Stimulated activated CD8-positive, alpha-beta memory T cell treated with anti-CD3 and anti-CD28 coated beads, Interleukin-2, amount 100 ng/mL, for 48 hours (primary cell): ENCODE results near the gene TREML1.
"Not testable (repeated sequence)": the region's sequence is repeated elsewhere in the genome, so short reads cannot be mapped to it uniquely, and the experiment has no call there.

Source experiments
- DNase-seq, 2 donors: peaks; one replicate each; pipeline ENCODE4 v3.0.0-alpha.2; 2020; ENCODE audit warnings: low read depth in 2 of 2

TREML1 gene, protein sequence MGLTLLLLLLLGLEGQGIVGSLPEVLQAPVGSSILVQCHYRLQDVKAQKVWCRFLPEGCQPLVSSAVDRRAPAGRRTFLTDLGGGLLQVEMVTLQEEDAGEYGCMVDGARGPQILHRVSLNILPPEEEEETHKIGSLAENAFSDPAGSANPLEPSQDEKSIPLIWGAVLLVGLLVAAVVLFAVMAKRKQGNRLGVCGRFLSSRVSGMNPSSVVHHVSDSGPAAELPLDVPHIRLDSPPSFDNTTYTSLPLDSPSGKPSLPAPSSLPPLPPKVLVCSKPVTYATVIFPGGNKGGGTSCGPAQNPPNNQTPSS

DNA sequence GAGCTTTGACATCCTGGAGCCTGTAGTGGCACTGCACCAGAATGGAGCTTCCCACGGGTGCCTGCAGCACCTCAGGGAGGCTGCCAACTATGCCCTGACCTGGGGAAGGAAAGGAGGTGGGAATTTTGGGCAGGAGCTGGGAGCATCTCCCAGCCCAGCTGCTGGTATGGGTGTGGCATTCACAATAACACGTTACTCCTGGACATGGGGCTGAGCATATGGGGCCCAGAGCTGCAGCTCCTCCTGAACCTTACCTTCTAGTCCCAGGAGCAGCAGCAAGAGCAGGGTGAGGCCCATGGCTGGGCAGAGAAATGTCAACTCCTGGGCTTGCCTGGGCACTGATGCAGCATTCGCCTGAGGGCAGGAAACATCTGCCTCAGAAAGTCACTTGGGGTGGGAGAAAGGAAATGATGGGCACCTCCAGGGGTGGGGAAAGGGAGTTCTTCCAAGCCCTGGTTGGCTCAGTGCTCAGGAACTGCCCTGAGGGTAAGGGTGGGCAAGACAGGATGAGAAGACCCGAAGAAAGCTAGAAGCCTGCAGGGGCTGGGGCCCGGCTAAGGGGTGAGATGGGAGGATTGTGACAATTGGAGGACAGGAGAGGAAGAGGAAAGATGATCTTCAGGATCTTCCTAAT is at the start of gene TREML1:
Gene TREML1 (minus strand): TSS at position 356 of the 634 bp plus-strand sequence. CDS start 59 bp downstream, at position 297.
- DNase-seq: no peak

DNA sequence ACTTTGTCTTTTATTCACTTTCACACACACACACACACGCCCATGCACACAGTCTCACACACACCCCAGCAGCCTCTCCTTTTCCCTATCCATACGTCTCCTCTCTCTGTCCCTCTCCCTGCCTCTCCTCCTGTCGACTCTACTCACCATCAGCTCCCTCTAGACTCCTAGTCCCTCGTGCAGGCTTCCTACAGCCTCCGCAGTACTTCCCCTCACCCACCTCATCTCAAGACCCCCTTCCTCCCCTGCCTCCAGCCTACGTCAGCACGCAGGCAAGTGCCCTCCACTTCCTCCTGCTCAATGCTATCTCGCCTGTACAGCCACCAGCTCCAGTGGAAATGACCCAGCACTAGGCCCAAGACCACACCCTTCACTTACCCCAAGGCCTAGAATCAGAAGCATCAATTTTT is 47.6 kb upstream of the TREML1 start:
- DNase-seq: no peak

DNA sequence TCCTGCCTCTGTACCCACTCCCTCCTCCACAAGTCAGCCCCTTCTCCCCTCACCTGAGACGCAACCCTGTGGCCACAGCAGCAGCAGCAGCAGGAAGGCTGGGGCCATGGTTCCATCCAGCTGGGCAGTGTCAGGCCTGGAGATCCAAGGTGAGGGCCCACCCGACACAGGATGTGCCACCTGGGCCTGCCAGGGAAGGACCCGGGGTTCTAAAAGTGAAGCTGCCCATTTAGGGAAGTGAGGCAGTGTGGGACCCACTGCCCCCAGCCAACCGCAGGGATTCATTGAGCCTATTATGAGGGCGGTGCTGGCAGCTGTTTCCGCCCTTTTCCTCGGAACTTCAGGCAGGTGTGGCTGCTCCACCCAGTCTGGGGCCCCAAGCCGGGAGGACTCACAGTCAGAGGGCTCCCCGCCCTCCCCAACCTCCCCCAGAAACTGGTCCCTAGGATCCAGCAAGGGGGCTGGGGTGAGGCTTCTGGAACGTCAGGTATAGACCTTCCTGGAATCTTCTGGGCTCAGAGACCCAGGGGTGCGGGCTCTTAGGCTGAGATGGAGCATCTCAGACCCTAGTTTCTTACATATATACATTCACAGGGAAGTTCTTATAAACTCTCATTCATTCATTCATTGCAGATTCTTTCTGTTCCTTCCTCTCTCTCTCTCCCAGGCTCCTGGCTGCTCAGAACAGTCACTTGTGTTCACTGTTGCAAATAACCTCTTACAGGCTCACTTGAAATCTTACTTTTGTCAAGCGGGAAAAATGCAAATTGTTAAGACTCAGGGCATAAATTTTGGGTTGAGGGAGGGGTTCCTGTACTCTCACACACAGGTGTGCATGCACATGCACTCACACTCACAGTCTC is 47.0 kb upstream of the TREML1 start, which contains the start of gene TREML2:
Gene TREML2 (minus strand): TSS at position 249 of the 863 bp plus-strand sequence. CDS start 141 bp downstream, at position 108.
- peak in 1 of 2 donors; percentile 17 for DNase-seq

DNA sequence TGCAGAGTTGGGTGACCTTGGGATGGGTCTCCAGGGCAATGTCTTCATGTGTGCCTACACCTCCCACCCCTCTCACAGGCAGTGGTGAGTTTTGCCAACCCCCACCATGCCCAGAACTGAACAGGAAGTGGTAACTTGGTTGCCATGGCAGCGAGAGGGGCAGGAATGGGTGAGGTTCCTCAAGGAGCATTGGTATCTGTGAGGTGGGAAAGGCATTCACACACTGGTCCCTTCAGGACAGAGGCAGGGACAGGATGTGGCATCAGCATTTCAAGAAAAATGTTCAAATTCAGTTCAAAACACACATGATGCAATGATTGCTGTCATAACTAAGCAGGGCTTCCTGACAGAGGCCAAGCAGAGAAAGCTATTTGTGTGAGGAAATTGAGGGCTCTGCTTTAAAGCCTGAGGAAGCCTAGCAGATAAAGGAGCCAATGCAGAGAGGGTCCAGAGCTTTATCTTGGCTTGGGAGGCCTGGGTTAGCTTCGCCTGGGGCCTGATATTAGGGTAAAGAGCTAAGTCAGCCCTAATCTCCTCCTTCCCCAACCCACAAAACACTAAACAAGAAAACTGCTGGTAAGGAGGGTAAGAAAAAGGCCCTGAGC is 46.3 kb upstream of the TREML1 start:
- DNase-seq: peak; percentile 22 to 27

DNA sequence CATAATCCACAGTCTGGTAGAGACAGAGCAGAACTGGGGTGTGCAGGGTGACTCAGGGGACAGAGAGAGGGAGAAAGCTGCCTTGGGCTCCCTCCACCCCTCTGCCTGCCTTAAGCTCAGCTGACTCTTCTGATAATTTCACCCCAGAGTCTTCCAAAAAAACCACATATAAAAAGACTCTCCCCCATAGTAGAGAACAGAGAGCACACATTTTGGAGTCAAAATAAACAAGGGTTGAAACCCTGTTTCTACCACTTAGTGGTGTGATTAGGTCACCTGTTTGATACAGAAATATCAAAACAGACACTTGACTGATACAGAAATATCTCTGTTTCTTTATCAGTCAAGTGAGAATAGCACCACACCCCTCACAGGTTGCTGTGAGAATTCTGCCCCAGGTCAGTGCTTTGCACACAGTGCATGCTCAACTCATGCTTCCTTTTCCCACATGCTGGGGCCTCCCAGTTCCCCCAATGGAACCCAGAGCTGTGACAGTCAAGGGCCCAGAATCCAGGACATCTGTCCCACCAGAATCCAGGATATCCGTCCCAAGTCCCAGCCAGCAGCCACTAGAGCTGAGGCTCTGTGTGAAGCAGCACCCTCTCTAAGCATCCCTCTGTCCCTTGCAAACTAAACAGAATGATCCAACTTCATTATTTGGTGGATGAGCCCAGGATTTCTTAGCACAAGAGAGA is 45.6 kb upstream of the TREML1 start:
- DNase-seq: no peak

DNA sequence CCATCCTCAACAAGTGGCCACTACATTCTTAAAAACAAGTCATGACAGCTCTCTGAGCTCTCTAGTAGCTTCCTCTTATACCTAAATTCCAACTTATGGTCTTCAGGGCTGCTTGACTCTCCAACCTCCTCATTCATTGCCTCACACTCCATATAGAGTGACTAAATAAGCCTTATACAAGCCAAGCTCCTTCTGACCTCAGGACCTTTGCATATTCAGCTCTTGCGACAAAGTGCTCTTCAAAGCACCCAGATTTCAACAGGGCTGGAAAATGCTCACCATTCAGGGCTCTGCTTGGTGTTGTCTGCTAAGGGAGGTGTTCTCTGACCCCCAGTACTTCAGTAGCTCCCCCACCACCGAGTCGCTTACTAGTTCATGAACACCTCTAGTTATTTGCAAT is 43.1 kb upstream of the TREML1 start:
- no peak for DNase-seq

DNA sequence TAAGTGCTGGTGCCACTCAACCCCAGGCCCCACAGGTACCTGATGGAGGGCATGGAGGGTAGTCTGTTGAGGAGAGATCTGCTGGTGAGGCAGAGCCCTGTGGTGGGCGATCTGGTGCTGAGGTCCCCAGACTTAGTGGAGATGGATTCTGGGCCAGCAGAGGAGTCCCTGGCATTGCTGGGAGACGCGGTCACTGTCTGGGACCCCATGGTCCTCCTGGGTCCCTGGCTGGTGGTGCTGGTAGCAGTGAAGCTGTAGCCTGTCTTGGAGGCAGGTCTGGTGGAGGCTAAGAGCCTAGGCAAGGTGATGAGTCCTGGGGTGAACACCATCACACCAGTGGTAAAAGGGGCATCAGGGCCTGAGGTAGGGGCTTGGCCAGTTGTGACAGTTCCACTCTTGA is 40.2 kb upstream of the TREML1 start:
- DNase-seq: no peak

DNA sequence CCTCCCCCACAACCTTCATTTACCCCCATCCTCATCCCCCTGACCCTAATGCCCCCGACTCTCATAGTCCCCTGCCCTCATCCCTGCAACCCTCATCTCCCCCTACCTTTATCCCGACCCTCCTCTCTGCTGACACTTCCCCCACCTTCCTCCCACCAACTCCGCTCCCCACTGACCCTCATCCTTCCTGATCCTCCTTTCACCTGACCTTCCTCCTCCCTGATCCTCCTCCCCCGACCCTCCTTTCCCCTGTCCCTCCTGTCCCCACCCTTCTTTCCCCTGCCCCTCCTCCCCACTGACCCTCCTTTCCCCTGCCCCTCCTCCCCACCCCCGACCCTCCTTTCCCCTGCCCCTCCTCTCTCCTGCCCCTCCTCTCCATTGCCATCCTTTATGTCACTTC is 39.7 kb upstream of the TREML1 start:
- no peak for DNase-seq

DNA sequence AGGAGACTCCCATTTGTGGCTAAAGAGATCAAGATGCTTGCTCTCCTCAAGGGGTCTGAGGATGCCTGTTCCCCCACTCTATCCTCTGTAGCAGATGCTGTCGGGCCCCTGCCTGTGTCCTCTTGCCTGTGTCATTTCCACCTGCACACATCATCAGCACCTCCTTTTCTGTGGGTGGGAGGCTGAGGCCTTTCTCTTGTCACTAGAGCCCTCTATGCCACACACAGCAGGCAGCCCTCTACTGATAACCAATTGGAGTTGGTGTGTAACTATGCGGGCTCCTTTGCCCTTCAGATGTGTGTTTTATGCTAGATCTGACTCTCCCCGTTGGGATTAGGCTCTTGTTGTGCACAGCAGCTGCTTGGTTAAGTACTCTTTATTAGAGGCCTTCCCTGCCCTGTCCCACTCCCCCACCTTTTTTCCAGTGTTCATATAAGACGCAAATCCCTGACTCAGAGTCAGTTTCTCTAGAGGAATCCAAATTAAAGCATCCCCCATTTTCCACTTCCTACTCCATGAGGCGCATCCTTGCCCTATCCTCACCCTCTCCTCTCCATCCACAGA is 39.1 kb upstream of the TREML1 start:
- no peak for DNase-seq

DNA sequence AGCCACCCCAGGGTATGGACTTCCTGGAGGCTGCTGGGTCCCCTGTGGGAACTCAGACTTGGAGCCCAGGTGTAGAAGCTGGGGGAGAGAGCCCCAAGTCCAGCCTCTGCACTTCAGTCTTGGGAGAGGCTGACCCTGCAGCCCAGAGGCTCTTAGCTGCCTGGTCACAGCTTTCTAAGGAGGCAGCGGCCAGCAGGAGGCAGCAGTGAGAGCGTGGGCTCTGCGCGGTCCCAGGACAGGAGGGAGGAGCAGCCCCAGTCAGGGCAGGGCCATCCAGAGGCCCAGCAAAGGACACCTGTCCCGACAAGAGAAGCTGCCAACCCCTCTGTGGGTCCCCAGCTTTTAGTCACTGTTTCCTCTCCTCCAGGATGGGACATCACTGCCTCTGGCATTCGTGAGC is 37.4 kb upstream of the TREML1 start:
- peak in 1 of 2 donors; percentile 40 for DNase-seq

DNA sequence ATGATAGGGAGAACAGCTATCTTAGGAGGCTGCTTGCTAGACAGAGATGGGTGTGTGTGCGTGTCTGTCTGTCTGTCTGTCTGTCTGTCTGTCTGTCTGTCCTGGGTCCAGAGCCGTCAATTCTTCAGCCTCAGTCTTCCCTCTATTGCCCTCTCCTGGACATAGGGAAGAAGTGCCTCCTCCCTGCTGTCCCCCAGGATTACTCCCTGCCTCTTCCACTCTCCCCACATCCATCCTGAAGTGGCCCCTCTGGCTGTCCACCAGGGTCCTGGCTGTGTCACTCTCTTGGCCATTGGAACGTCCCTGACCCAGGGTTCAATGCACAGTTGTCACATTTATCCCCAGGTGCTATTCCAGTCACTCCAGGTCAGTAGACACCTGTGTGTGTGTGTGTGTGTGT is 36.6 kb upstream of the TREML1 start:
- no peak for DNase-seq

DNA sequence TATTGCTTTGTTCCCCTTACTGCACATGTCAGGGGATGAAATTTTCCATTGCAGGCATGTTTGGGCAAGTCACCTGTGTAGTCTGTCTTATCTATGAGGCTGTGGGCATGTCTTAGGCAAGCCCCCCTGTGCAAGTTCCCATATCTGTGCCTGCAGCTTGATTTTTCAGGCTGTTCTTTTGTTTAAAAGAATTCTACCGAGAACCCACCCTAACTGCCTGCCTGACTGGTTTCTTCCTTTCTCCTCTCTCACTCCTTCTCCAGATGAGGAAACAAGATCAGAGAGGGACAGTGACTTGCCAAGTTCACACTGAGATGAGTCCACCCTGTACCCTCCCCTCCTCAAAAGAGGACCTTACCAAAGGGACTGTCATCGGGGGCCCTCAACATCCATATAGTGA is 35.8 kb upstream of the TREML1 start:
- no peak for DNase-seq

DNA sequence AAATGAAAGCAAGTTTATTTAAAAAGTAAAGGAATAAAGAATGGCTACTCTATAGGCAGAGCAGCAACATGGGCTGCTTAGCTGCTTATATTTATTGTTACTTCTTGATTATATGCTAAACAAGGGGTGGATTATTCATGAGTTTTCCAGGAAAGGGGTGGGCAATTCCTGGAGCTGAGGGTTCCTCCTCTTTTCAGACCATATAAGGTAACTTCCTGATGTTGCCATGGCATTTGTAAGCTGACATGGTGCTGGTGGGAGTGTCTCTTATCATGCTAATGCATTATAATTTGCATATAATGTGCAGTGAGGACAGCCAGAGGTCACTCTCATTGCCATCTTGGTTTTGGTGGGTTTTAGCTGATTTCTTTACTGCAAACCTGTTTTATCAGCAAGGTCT is 34.9 kb upstream of the TREML1 start:
- DNase-seq: not testable (repeated sequence)

DNA sequence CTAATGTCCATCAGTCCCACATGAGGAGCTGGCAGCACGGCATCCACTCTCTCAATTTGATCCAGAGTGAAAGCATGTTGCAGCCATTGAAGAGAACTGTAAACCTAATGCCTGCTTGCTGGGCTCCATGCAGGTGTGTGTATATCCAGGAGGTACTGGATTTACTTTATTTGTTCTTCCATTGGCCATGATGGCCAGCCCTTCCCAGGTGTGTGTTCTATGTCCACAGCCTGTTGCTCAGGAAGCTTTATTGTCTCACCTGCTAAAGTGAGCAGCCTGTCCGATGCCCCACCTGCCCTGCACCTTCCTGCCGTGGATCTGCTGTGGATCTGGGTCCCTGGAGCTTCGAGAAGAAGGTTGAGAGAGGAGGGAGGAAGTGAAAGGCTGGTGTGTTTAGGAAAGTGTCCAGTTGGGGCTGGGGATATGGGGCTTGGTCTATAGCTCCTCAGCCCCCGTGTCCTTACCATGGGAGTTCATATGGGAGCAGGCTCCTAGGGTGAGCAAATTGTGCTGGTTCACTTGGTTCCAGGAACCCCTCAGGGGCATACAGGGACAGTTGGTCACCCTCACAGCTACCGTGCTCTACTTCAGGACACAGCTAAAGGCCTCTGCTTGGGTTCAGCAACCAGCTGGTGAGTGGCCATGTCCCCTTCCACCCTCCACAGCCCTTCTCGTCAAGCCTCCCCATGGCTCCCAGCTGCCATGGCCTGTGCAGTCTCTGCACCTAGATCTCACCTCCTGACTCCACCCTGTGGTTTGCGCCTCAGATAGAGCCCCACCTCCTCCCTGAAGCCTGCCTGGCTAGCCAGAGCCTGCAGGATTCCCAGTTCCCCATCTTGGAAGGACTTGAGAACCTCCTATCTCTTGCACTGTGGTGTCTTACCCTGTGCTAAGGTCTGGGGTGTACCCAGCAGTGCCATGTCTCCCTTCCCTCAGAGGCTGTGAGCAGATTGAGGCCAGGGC is 34.1 kb upstream of the TREML1 start:
- DNase-seq: no peak

DNA sequence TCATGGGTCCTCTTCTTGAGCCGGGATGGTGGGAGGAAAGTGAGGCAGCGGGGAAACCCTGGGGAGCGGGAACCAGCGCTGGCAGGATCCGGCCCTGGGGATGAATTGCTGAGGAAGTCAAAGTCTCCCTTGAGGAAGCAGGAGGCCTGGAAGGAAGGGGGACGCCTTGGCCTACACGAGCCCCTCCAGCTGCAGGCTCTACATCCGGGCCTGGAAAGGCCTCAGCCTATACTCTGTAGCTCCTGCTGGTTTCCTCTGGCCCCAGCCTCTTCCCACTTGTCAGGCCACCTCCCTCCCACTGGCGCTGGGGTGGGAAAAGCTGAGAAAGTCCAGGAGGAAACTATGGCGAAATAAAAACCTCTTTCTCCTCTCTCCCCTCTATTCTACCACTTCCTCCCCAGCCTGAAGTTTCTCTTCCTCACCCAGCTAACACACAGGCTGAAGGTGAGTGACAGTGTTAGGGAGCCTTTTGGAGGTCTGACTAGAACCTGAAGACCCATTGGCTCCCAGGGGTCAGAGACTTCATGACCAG is 31.9 kb upstream of the TREML1 start:
- DNase-seq: no peak

DNA sequence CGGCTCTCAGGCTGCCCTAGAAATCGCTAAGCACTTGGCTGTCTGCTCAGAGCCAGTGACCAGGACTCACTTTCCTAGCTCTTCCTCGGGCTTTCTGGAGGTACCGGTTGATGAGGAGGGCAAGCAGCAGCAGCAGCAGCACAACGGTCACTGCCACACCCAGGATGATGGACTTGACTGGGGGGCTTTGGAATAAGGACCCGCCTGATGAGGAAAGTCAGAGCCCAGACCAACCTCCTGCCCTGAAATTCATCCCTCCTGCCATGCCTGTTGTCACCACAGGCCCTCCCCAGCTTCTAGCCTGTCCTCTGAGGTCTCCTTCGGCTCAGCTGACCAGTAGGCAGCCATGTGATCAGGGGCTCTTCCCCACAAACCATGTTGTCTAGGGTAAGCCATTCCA is 30.6 kb upstream of the TREML1 start:
- DNase-seq: no peak

DNA sequence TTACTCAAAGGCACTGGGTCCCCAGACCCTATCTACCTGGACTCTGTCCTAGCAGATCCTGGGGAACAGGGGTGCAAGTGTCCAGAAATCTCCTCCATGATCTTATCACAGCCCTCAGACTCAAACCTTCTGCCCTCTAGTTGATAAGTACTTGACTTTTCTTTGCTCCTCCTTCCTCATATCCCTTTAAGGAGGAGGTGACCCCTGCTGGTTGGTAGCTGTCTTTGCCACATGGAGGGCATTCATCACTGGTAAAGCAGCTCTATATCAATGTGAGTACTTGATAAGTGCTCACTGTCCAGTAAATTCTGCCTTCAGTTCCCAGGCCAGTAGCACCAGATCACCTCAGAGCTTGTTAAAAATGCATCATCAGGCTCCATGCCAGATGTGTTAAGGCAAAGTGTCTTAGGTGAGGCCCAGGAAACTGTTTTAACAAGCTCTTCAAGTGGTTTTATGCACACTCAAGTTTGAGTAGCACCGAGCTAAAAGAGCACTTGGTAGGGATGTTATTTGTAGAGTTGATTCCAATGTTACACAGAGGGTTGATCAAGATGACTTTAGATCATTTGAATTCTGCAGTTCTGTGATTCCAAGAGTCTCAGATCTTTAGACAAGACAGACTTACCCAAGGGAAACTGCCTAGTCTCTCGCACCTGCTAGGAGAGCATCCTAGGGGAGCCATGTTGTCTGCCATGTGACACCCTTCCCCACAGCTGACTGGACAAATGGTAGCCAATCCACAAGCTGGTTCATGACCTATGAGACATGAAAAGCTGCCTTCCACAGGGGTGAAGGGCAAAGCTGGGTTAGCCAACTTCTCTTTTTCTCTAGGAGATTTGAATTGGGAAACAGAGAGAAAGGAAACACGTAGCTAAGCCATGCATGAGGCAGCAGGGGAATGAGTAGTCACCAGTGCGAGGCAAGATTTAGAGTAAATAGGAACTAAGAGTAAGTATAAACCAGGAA is 28.2 kb upstream of the TREML1 start:
- no peak for DNase-seq

DNA sequence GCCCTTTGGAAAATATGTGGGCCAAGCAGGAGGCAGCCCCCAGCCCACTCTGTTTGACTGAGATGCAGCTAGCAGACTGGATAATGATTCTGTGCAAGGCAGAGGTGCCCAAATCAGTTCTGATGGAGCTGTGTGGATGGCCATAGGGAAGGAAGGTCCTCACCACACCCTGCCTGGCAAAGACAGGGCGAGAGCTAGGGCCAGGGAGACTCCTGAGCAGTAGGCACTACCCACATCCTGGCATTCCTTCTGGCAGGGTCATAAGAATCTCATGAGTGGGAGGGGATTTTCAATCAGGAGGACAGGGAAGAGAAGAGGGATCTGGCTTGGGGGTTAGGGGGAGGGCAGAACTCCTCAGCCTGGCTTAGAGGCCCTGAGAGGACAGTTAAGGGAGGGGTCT is 27.4 kb upstream of the TREML1 start:
- DNase-seq: no peak
